ENCODE measurements around the gene PLSCR4.
A peak's percentile ranks its signal among the peaks of the same experiment; 100 is the strongest.
"Not testable (repeated sequence)": the region's sequence is repeated elsewhere in the genome, so short reads cannot be mapped to it uniquely, and the experiment has no call there.

PLSCR4 gene

DNA sequence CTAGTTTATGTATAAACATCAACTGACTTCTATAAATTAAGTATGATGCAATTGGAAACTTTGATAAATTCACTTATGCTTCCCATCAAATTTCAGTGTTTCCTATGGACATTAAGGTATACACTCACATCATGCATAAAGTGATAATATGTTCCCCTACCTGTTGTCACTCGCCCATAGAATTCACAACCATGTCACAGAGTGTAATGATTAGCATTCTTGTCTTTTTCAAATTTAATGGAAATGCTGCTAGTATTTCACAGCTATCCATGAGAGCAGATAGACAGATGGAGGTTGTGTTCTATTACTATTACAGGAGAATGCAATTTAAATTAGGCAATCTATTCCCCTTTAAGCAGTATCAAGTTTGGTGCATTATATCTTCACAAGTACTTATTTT lies 984 bp downstream of the PLSCR4 start:
- no peak for FAIRE-seq
- DNase-seq (ENCODE audit: insufficient read length, low spot score): no peak

DNA sequence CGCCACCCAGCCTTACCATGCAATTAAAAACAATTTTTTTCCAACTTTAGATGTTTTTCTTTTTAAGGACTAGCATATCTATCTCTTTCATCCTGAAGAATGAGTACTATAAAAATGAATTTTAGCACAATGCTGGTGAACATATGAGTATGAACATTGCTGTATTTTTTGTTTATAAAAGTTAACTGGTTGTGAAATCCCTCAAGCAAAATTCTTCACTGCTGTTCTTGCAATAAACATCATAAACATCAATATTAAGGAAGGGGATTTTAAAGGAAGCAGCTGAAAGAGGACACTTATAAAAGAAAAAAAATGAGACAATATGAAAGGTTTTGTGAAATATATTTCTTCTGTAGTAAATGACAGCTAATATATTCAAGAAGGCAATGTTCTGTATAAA lies 3.0 kb downstream of the PLSCR4 start:
- FAIRE-seq (no peak), DNase-seq (ENCODE audit: insufficient read length, low spot score) (no peak)

DNA sequence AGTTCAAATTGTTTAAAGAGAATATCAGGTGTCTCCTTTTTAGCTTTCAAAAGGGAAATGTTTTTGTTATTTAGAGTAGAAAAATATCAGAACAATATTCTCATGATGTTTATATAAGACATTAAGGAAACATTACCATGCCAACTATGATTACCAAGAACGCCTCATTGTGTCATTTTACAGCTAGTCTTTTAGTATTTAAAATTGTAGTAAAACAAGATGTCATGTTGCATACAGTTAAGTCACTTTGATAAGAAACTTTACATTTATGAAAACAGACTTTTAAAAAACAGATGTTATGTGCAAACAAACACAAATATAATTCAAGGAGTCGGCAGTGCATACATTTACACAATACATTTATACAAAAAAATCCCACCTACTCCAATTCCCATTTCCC lies 4.4 kb downstream of the PLSCR4 start:
- FAIRE-seq: no peak
- DNase-seq (ENCODE audit: insufficient read length, low spot score): no peak

DNA sequence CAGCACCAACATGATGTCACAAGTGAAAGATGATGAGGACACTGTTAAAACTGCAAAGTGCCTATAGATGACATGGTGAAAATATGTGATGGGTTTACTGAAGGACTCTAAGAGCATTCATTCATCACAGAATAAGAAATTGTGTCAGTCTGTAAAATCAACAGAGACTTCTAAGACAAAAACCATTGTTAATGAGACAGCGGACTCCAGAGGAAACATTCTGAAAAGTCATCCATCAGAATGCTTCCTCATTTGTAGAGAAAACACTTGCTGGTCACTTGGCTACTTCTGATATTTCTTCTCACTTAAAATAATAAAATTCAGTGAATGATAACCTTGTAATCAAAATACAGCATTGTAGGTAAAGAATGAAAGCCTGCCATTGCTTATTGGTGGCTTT lies 7.3 kb downstream of the PLSCR4 start:
- DNase-seq (ENCODE audit: insufficient read length, low spot score) (no peak), FAIRE-seq (no peak)

DNA sequence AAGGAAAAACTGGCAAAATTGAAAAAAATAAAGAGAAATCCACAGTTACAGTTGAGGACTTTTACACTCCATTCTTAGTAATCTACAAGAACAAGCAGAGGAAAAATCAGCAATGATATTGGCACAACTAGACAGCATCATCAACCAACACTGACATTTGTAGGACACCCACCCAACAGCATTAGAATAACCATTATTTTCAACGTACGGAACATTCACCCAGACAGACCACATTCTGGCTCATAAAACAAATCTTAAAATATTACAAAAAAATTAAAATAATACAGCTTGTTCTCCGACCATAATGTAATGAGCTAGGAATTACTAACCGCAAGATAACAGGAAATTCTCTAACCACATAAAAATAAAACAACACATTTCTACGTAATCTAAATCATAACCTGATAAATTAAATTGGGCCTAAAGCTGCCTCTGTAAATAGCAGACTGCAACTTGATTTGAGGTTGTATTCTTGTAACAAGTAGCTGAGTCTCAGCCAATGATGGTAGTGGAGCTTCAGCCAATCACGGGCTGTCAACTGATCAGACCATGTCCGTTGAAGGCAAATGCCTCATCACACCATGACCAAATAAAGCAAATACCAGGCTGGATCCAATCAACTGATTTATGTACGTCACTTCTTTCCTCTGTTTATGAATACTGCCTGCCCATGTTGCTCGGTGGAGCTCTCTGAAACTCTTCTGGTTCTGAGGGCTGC lies 9.2 kb downstream of the PLSCR4 start:
- DNase-seq (ENCODE audit: insufficient read length, low spot score) (no peak), FAIRE-seq (no peak)

DNA sequence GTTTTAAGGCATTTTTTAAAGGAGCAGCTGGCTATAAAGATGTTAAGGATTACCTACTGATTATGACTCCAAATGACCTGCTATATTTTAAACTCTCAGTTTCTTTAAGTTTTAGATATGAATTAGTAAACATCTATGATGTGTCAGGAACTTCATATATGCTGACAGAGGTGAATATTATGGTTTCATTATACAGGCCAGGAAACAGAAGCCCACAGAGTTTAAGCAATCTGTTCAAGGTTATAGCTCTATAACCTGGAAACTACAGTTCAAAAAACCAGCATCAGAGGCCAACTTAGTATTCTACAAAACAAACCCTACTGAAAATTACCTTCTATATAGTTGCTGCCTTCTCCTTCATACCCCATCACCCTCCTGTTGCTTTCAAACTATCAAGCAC lies 17.4 kb downstream of the PLSCR4 start:
- DNase-seq (ENCODE audit: insufficient read length, low spot score) (no peak), FAIRE-seq (no peak)

DNA sequence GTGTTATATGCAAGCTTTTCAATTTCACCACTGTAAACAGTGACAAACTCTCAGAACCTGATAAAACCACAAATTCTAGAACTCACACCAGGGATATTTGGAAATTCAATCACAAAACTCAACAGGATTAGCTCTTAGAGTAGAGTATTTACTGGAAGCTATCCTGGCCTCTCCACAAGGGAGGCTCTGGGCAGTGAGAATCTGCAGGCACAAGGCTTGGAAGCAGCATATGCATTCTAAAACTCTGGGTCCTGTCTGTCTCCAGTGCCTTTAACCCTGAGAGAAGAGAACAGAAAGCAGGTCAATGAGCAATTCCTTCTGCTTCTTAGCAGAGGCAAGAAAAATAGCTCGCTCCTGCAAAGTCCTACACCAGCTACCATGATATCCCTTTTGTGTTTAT lies 23.4 kb downstream of the PLSCR4 start:
- DNase-seq (ENCODE audit: insufficient read length, low spot score) (no peak), FAIRE-seq (no peak)

DNA sequence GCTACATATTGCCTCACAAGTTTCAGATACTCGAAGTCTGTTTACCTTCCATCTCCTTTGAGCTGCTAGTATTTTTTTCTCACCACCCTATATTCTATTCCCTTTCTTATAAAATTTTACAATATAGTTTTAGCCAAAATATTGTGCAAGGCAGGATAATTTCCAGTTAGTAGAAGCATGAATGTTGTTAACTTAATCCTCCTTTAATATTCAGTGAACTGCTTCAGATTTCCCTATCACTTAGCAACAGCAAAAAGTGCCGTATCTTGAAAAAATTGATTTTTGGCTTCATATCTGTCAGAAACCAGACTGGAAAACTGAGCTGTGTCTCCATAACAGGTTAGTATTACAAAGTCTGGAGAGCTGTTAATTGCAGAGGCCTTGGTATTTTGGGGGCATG lies 24.0 kb downstream of the PLSCR4 start:
- FAIRE-seq (no peak), DNase-seq (ENCODE audit: insufficient read length, low spot score) (no peak)

DNA sequence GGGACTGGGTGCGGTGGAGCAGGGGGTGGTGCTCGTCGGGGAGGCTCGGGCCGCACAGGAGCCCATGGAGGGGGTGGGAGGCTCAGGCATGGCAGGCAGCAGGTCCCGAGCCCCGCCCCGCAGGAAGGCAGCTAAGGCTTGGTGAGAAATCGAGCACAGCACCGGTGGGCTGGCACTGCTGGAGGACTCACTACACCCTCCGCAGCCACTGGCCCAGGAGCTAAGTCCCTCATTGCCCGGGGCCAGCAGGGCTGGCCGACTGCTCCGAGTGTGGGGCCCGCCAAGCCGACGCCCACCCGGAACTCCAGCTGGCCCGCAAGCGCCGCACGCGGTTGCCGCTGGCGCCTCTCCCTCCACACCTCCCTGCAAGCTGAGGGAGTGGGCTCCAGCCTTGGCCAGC lies 25.4 kb downstream of the PLSCR4 start:
- FAIRE-seq; DNase-seq (ENCODE audit: insufficient read length, low spot score): not testable (repeated sequence)

DNA sequence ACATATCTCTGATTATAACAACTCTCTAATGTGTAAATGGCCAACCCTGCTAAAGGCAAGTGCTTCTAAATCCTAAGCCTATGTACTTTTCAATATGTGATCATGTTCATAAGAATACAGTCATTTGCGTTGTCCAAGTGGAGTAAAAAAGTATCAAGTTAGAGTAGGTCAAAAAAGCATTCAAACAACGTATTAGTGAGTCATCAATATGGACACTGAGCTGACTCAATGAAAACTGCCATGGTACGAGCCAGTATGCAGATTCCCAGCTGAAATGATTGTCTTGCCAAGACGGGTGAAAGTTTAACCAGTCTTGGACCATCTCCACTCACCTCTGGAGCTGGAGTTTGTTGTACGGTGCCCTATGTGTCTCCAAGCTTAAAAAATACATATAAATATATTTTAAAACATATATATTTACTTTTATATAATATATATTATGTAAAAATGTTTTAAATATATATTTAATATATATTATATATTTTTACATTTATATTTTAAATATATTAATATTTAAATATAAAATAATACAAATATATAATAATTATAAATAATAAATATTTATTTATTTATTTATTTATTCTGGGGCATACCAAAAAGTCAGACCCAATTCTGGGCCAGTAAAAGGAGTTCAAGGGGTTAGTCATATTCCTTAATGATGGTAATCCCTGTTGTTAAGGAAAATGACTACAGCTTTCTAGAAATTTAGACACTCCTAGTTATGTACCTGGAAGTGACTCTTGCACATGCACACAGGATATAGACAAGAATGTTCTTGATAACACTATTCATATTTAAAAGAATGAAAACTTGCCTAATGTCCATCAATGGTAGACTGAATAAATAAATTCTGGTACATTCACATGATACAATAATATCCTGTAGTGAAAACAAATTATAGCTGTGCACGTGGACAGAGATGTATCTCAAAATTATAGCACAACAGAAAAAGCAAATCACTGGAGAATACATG lies 27.2 kb downstream of the PLSCR4 start:
- FAIRE-seq: no peak
- no peak for DNase-seq (ENCODE audit: insufficient read length, low spot score)

DNA sequence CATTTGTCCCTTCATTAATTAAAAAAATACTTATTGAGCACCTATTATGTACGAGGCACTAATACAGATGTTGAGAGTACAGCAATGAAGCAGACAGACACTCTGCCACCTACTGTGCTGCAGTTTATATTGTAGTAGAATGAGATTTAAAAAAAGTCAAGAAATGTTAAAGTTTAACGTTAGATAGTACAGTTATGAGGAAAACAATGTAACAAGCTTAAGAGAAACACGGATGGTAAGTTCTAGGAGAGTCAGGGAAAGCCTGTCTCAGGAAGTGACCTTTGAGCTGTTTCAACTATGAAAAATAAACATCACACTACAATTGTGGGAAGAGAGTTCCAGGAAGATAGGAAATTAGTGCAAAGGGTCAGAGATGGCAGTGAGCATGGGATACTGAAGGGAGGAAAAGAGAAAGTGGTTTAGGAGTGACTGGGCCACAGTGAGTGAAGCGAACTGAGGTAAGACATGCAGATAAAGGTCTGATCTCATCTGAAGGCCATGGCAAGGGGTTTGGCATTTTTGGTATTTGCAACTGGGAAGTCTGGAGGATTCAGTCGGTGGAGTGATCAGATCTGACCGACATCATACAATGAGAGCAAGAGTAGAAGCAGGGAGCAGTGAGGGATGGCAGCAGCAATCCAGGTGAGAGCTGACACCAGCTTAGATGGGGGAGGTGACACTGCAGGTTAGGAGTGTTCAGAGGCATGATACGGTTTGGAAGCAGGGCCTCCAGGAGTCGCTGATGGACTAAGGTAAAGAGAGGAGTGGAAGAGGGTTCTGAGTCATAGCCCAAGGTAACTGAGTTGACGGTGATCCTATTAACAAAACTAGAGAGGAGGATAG lies 28.5 kb downstream of the PLSCR4 start:
- FAIRE-seq (no peak), DNase-seq (ENCODE audit: insufficient read length, low spot score) (no peak)

DNA sequence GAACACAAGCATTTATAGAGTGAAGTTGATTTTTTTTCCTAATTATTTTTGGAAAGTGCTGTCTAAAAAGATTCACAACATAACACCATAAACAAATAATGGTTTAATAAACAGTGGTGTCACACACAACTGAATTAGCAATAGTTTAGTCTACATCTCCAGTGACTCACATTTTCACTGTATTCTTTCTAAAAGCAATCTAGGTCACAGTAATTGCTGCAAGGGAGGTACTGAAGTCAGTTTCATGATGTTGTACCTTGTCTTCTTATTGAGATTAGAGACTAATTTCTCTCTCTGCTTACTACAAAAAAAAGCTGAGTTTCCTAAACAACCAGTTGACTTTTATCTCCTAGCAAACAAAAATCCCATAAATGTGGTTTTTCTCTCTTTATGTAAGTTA lies 29.6 kb downstream of the PLSCR4 start:
- FAIRE-seq (no peak), DNase-seq (ENCODE audit: insufficient read length, low spot score) (no peak)

DNA sequence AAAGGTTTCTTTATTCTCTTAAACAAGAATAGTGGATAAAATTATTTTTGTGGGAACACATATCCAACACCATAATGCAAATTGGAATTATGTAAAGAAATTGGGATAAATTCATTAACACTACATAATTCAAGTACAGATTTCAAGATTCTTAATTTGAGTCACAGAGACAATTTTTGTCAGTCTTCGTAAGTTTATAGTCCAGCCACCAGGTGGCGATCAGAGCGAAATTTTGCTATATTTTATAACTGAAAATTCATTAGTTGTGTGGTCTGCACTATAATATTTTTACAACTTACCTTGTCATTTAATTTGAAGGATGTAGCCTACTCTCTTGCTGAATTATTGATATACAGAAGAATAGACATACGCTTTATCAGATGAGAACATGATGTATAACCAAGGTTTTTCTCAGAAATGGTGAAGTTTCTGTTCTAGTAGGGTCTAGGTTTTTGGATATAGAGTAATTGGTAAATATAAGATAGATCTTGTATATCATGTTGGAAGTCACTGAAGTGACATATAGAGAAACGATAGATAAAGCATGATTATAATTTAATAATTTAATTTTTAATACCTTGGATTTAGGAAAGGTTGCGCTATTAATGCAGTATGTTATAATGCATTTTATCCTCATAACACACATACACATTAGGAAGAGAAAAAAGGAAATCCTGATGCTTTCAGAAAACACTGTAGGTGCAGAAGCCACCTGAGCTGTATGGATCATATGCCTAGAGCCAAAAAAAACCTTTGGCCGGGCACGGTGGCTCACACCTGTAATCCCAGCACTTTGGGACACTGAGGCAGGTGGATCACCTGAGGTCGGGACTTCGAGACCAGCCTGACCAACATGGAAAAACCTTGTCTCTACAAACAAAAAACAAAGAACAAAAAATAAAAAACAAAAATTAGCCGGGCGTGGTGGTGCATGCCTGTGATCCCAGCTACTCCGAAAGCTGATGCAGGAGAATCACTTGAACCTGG lies 31.7 kb downstream of the PLSCR4 start:
- DNase-seq (ENCODE audit: insufficient read length, low spot score): peak; percentile 26
- no peak for FAIRE-seq

DNA sequence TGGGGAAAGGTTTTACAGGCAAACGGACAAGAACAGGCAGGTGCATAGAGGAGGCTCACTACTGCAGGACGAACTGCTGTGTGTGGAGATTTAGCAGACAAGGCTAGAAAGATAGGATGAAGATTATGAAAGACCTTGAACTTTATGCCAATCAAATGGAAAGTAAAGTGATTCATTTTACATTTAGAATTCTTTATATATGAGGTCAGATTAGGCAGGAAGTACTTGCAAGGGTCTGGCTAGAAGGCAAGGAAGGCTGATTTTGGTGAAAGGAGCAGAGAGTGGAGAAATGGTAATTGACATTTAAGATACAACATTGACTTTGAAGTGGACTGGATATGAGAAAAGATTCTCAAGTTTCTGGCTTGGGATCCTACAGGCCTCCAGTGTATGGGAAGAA lies 33.6 kb downstream of the PLSCR4 start:
- DNase-seq (ENCODE audit: insufficient read length, low spot score) (no peak), FAIRE-seq (no peak)

DNA sequence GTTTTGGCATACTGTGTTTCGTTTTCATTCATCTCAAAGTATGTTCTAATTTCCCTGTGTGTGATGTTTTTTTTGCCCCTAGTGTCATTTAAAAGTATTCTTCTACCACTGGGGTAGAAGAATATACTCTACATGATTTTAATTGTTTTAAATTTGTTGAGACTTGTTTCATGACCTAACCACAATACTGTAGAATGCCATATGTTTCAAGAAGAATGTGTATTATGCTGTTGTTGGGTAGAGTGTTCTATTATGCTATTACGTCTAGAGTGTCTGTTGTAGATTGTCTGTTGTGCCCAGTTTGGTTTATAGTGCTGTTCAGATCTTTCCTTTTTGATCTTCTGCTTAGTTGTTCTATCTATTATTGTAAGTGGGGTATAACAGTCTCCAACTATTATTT lies 36.4 kb downstream of the PLSCR4 start:
- FAIRE-seq: no peak
- no peak for DNase-seq (ENCODE audit: insufficient read length, low spot score)

DNA sequence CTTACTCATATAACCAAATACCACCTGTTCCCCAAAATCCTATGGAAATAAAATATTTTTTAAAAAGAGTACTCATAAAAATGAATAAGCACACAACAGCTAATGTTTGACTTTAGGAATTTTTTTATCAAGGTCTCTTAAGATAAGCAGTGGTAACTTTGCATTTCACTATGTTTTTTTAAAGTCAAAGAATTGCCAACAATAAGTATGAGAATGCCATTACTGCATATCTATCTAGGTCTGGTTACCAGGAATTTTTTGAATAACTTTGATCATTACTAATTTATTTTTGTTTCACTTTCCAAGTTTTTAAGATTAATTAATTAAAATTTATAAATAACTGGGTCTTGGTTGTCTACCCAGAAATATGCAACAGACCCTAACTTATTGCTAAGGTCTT lies 41.5 kb downstream of the PLSCR4 start:
- no peak for FAIRE-seq
- DNase-seq (ENCODE audit: insufficient read length, low spot score): no peak

DNA sequence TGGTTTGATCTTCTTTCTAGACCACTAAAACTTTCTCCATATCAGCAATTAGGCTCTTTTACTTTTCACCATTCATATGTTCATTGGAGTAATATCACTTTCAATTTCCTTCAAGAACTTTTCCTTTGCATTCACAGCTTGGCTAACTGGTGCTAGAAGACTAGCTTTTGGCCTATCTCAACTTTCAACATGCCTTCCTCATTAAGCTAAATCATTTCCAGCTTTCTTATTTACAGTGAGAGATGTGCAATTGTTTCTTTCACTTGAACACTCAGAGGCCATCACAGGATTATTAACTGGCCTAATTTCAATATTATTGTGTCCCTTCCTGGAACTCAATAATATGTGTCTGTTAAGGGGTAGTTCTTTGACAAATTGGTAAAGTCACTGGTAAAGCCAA lies 47.1 kb downstream of the PLSCR4 start:
- DNase-seq (ENCODE audit: insufficient read length, low spot score) (no peak), FAIRE-seq (no peak)

DNA sequence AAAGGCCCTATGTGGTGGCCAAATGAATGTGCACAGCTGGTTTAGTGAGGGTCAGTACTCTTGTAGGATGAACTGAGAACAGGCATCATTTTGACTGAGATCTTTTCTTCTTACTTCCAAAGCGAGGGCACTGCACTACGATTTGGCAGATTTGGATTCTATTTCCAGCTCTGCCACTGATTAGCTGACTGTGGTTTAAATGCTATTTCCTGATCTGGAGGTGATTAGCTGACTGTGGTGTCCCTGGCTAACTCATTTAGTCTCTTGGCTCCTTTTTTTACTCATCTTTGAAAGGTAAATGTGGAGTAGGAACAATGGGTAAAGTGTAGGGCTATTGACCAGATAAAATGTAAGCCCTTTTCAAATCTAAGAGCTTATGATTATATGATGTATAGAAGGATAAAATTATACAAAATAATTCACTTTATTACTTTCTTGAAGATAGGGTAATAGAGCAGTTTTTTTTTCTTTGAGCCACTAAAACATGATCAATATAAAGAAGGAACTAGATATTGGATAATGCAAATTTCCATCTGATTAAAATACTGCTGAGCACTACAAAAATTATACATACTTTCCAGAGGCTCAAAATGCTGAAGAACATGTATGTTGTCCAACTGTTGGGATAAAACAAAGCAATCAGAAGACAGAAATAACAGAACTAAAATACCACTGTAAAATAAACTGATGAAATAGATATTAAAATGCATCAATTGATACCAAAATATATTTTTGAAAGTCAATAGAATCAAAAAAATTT lies 50.3 kb downstream of the PLSCR4 start:
- DNase-seq (ENCODE audit: insufficient read length, low spot score) (no peak), FAIRE-seq (no peak)

DNA sequence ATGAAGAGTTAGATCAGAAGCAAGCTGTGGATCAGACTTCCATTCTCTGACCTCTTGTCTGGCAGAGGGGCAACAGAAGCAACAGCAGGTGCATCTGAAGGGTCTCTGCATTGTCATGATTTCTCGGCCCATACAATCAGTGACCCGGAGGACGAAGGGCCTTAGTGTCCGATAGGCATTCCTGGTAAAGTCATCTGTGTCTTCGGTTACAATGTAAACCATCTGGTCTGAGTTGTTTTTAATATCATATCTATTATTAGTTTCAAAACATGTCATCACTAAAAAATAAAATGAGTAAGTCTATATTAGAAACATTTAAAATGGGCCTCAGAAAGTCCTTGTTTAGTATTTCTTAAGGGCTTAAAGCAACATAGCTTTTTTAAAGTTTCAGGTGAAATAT lies 51.1 kb downstream of the PLSCR4 start:
- FAIRE-seq: no peak
- DNase-seq (ENCODE audit: insufficient read length, low spot score): no peak
